Measurements from ENCODE around the gene IL20RA.

Gene IL20RA

DNA sequence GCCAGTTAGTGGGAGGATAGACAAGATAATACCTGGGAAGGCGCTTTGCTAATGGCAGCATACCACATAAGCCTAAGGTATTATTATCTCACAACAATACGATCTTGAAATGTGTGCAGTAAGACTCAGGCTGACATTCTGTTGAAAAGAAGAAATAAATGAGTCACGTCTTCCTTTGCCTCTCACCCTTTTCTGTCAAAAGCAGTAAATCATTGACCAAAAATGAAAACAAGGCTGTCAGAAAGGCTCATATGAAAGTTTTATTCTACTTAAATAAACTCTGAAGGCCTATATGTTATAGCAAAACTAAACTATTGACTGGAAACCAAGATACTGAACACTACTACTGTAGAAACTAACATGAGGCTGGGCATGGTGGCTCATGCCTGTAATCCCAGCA lies 43.1 kb upstream of the IL20RA start:
- Histone ChIP-seq H2AFZ (ENCODE audit: low read depth) (no peak overlapping the region), H3K4me2 (no peak overlapping the region), H3K4me1 (ENCODE audit: low read depth, poor library complexity, severe bottlenecking) (peaks cover 15% of the 10 kb centered on the region), H3K27ac (no peak overlapping the region), H3K27me3 (ENCODE audit: insufficient read depth, low read depth) (no peaks in the 10 kb centered on the region), H3K36me3 (ENCODE audit: insufficient read depth) (no peaks in the 10 kb centered on the region), H3K9ac (no peak overlapping the region), H4K20me1 (ENCODE audit: insufficient read depth) (no peaks in the 10 kb centered on the region), H3K4me3 (IDR thresholded peaks at IDR 0.05; ENCODE audit: insufficient read depth, low read depth, low read length) (no peak overlapping the region), H3K79me2 (ENCODE audit: insufficient read depth, low read depth) (no peaks in the 10 kb centered on the region)
- TF ChIP-seq, protein P1, sequence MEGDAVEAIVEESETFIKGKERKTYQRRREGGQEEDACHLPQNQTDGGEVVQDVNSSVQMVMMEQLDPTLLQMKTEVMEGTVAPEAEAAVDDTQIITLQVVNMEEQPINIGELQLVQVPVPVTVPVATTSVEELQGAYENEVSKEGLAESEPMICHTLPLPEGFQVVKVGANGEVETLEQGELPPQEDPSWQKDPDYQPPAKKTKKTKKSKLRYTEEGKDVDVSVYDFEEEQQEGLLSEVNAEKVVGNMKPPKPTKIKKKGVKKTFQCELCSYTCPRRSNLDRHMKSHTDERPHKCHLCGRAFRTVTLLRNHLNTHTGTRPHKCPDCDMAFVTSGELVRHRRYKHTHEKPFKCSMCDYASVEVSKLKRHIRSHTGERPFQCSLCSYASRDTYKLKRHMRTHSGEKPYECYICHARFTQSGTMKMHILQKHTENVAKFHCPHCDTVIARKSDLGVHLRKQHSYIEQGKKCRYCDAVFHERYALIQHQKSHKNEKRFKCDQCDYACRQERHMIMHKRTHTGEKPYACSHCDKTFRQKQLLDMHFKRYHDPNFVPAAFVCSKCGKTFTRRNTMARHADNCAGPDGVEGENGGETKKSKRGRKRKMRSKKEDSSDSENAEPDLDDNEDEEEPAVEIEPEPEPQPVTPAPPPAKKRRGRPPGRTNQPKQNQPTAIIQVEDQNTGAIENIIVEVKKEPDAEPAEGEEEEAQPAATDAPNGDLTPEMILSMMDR (conservative IDR thresholded peaks at IDR 0.05; ENCODE audit: low read depth, low read length), result no peak

DNA sequence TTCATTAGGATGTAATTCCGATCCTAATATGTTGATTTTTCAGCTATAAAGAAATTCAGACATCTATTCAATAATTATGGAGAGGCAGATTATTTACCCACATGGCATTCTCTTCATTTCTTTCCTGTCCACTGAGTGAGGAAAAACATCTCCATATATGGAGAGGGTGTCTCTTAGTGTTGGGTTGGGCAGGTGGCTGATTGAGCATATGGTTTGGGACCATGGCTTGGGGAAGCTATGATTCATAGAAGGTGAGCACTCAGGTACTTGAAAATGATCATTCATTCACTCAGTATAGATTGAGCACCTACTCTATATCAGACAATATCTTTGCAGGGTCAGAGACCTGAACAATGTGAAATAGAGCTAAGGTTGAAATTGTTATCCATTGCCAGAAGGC lies 41.3 kb upstream of the IL20RA start:
- Histone ChIP-seq H3K36me3 (ENCODE audit: insufficient read depth) (no peaks in the 10 kb centered on the region), H3K27ac (no peak overlapping the region)
- TF ChIP-seq, protein P1 (conservative IDR thresholded peaks at IDR 0.05; ENCODE audit: low read depth, low read length), result no peak

DNA sequence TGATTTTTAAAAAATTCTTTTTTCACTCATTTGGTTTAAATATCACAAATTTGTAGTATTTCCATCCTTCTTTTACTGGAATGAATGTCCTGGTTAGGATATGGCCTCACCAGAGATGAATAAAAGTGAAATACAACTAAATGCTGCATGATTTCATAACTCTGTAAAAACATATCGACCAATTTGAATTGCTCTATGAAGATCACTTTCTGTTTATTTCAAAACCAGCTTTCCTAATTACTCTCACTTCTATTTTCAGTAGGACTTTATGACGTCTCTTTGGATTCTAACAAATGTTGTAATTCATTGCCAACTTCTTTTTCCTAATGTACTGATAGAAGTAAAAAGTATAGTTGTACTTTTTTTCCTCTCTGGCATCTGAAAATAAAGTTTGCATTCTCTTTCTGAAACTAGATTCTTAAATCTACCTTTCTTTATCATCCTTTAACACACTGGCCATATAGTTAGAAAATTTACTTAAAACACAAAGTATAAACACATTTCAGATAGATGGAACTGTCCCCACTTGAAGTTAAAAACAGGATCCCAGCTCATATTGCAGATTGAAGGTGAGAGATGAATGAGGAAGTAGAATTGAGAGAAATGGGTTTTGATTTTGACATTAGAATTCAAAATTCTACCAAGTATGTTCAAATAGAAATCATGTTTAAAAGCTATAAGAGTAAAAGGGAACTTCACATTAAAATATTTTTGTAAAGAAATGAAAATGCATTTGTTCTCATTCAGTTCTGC lies 40.3 kb upstream of the IL20RA start:
- no peak overlapping the region for H3K4me2 ChIP-seq

More for the DNA sequence above, 41.3 kb upstream of the IL20RA start:
- Histone ChIP-seq H4K20me1 (ENCODE audit: insufficient read depth) (no peaks in the 10 kb centered on the region), H3K4me3 (IDR thresholded peaks at IDR 0.05; ENCODE audit: insufficient read depth, low read depth, low read length) (no peak overlapping the region), H3K27me3 (ENCODE audit: insufficient read depth, low read depth) (no peaks in the 10 kb centered on the region), H3K79me2 (ENCODE audit: insufficient read depth, low read depth) (no peaks in the 10 kb centered on the region), H3K9ac (no peak overlapping the region), H2AFZ (ENCODE audit: low read depth) (no peak overlapping the region), H3K4me2 (no peak overlapping the region), H3K4me1 (ENCODE audit: low read depth, poor library complexity, severe bottlenecking) (peaks cover 15% of the 10 kb centered on the region)

DNA sequence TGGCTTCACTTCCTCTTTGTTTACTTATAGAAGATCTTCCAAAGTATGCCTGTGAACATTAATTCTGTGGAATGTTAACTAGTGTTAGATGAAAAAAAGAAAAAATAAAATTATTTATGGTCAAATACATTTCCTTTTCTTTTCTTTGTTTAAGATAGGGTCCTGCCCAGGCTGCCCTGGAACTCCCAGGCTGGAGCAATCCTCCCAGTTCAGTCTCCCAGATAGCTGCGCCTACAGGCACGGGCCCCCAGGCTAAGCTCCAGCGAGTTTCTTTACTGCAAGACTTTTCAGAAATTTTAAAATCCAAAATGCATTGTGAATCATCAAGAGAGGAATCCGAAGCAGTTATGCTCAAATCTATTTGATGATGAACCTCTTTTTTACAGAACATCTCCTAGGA lies 39.3 kb upstream of the IL20RA start:
- no peaks in the 10 kb centered on the region for H3K79me2 ChIP-seq (ENCODE audit: insufficient read depth, low read depth)
- H3K4me1 ChIP-seq (ENCODE audit: low read depth, poor library complexity, severe bottlenecking), result peaks cover 7% of the 10 kb centered on the region
- H3K27ac ChIP-seq, result no peak overlapping the region
- H3K36me3 ChIP-seq (ENCODE audit: insufficient read depth), result no peaks in the 10 kb centered on the region
- H3K27me3 ChIP-seq (ENCODE audit: insufficient read depth, low read depth), result no peaks in the 10 kb centered on the region
- H4K20me1 ChIP-seq (ENCODE audit: insufficient read depth), result no peaks in the 10 kb centered on the region
- H3K9ac ChIP-seq, result no peak overlapping the region
- TF ChIP-seq, protein P1 (conservative IDR thresholded peaks at IDR 0.05; ENCODE audit: low read depth, low read length), result no peak
- no peak overlapping the region for H3K4me2 ChIP-seq
- no peak overlapping the region for H3K4me3 ChIP-seq (IDR thresholded peaks at IDR 0.05; ENCODE audit: insufficient read depth, low read depth, low read length)
- H2AFZ ChIP-seq (ENCODE audit: low read depth), result no peak overlapping the region

More for the DNA sequence above, 40.3 kb upstream of the IL20RA start:
- peaks cover 15% of the 10 kb centered on the region for H3K4me1 ChIP-seq (ENCODE audit: low read depth, poor library complexity, severe bottlenecking)
- no peaks in the 10 kb centered on the region for H3K27me3 ChIP-seq (ENCODE audit: insufficient read depth, low read depth)
- H3K27ac ChIP-seq, result no peak overlapping the region
- TF ChIP-seq, protein P1 (conservative IDR thresholded peaks at IDR 0.05; ENCODE audit: low read depth, low read length), result no peak
- H3K9ac ChIP-seq, result no peak overlapping the region
- H3K79me2 ChIP-seq (ENCODE audit: insufficient read depth, low read depth), result no peaks in the 10 kb centered on the region
- H2AFZ ChIP-seq (ENCODE audit: low read depth), result no peak overlapping the region
- no peak overlapping the region for H3K4me3 ChIP-seq (IDR thresholded peaks at IDR 0.05; ENCODE audit: insufficient read depth, low read depth, low read length)
- H4K20me1 ChIP-seq (ENCODE audit: insufficient read depth), result no peaks in the 10 kb centered on the region
- H3K36me3 ChIP-seq (ENCODE audit: insufficient read depth), result no peaks in the 10 kb centered on the region

Data from KMS-11 (cell line).